Heart left ventricle (tissue), 16 donors: ENCODE measurements around the gene TLE1. TPM values are rescaled to one million over a fixed set of nuclear protein-coding genes. Genes with fewer than 3 reads are reported as not detected.
"Not testable (repeated sequence)": the region's sequence is repeated elsewhere in the genome, so short reads cannot be mapped to it uniquely, and the experiment has no call there.

ENCODE experiments used
- ATAC-seq, 4 donors: fragments of 200-7000 bp; cut with Tn5 transposase; one replicate each; pipeline ENCODE4 v1.9.1; 2020 to 2022; ENCODE audit warnings: moderate library complexity in 4 of 4, mild to moderate bottlenecking in 3 of 4, moderate number of reproducible peaks in 1 of 4
- DNase-seq, 5 donors: peaks; one replicate each; pipeline ENCODE4 v3.0.0-alpha.2; 2020
- H3K27ac ChIP-seq, 12 donors: fragments of 200-600 bp; sonication (generic) in 4 of 12; one replicate each; pipeline versions ENCODE4 v1.5.0 to v1.8.0; 2016 to 2022; ENCODE audit warnings: mild to moderate bottlenecking in 2 of 12
- H3K27me3 ChIP-seq, 9 donors: fragments of 200-600 bp; sonication (generic) in 2 of 9; one replicate each; pipeline versions ENCODE4 v1.5.1 to v1.8.0; 2016 to 2022; ENCODE audit warnings: mild to moderate bottlenecking in 3 of 9
- H3K36me3 ChIP-seq, 9 donors: fragments of 200-600 bp; sonication (generic) in 2 of 9; one replicate each; pipeline versions ENCODE4 v1.5.0 to v1.8.0; 2018 to 2022; ENCODE audit warnings: mild to moderate bottlenecking in 2 of 9
- H3K4me1 ChIP-seq, 12 donors: fragments of 200-600 bp; sonication (generic) in 4 of 12; one replicate each; pipeline versions ENCODE4 v1.5.0 to v1.8.0; 2016 to 2022; ENCODE audit warnings: mild to moderate bottlenecking in 3 of 12
- H3K4me3 ChIP-seq, 12 donors: fragments of 200-600 bp; sonication (generic) in 4 of 12; one replicate each; pipeline versions ENCODE4 v1.5.0 to v1.8.0; 2017 to 2022; ENCODE audit warnings: mild to moderate bottlenecking in 9 of 12, moderate library complexity in 4 of 12
- H3K9me3 ChIP-seq, 12 donors: fragments of 200-600 bp; sonication (generic) in 4 of 12; one replicate each; pipeline versions ENCODE4 v1.5.0 to v1.8.0; 2016 to 2022; ENCODE audit warnings: mild to moderate bottlenecking in 1 of 12
- CTCF ChIP-seq, 12 donors: fragments of 200-600 bp; sonication (generic) in 4 of 12; IDR thresholded peaks; one replicate each; pipeline versions ENCODE4 v1.5.0 to v1.8.0; 2018 to 2022; ENCODE audit warnings: antibody characterized with exemption in 12 of 12, mild to moderate bottlenecking in 5 of 12
- POLR2A ChIP-seq, 2 donors: fragments of 450-650 bp; IDR thresholded peaks; one replicate each; pipeline ENCODE4 v1.6.1; 2017; ENCODE audit warnings: antibody characterized with exemption in 2 of 2, mild to moderate bottlenecking in 2 of 2, moderate library complexity in 2 of 2
- WGBS, 4 donors: extraction: QIAGEN DNeasy Blood & Tissue Kit in 2 of 4; methylation state at CpG; one replicate each; pipeline versions ENCODE4 v1.1.5 to v1.1.7; 2013 to 2018; 5-methylcytosine and 5-hydroxymethylcytosine counted together
- intact Hi-C, 10 donors: fragments of 100-400 bp; cut with DNase I; formaldehyde crosslinking; loops; one replicate each; pipeline versions ENCODE4 v1.11.1 to v1.14.2; 2022
- polyA plus RNA-seq, 2 donors: library from polyadenylated mRNA; stranded (reverse); fragments of 200-250 nt; gene quantifications; one replicate each; pipeline ENCODE4 v1.2.3, GENCODE V29; 2013
- total RNA-seq, 9 donors: library from RNA; depleted of rRNA in 2 of 9; stranded (reverse); fragments of >200 nt in 2 of 9; fragmentation: NEBNext Ultra II Directional in 3 of 9; extraction: Animal tissue kit (Norgen Biotek cat#: 25700) in 3 of 9; gene quantifications; one replicate each; pipeline versions ENCODE4 v1.1.0 to v1.2.4, GENCODE V29; 2016 to 2023
- donor health status: ischemic (EF 13 %, LVEDD 7.1; RV severe dilation, severe dysfunction).
- donor health status: healthy with polysubstance abuse.
- donor health status: DM: no; HTN: yes; CAD: no.
- donor health status: DM: no; HTN: no; CAD: no.
- donor health status: ischemic (EF 25% LVEDD 6.9; RV normal size, moderate dysfunction).
- donor health status: ischemic (EF 25% LVEDD 5.7; RV mildly dilated, moderate dysfunction).
- donor health status: healthy.
- donor health status: DM: yes; HTN: yes; CAD: no.
- donor health status: ischemic (EF 35%, LVEDD 5.7; RV mildly dilated, moderate dysfunction).
- donor health status: nonischemic (EF 11% LVEDD 7.7; RV severe dilation, severe dysfunction).
- donor health status: DM: yes; HTN: yes; CAD: no.
- donor health status: PGD.
- donor health status: ischemic (EF 29% LVEDD 5.4; RV normal size, mild dysfunction).
- donor health status: nonischemic (EF 23%, LVEDD 6.1; RV moderate dilation, normal function).

TLE1 gene
- total and polyA plus RNA-seq, 11 donors: 6.2 to 25.4 (median 9.8) TPM

DNA sequence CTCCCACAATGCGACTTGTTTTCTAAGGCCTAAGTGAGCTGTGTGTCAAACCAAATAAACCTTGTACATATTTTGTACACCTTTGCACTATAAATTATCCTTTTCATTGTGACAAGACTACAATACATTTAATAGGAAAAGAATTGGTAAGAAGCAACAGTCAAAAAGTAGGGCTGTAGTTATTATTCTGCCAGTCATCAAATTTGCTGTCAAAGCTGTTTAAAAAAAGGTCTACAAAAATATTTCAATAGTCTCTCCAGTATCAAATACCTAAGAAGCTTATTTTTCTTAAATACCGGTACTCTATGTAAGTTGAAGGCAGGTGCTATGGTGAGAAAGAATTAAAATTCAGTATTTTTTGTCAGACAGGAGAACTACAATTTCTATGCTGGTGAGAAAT, 40.5 kb downstream of the TLE1 start:
- whole genome bisulfite sequencing, 4 donors: 79 to 97% (median 94%) methylated on average over 2 of the region's 2 CpGs
- H3K27ac ChIP-seq: no peak overlapping the region
- intact Hi-C loops: no loop called here

DNA sequence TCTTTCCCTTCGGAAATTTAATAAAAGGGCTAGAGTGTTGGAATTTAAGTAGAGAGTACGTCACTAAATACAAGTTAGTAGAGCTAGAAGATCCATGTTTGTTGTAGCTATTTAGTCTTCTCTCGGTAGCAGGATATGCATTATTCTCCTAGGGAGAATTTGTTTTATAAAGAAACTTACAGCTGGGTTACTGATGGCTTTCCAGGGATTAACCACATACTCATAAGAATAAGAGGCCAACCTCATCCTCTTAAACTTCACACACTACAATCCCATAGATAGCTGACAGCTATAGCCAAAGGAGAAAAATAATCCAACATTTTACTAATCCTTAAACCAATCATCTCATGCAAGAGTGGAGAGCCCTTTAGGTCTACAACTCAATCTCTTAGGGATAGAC, 43.0 kb downstream of the TLE1 start:
- ATAC-seq (no peak), DNase-seq (no peak)
- no peak overlapping the region for H3K27ac ChIP-seq
- no peak for TF ChIP-seq POLR2A (IDR thresholded peaks at IDR 0.05)
- TF ChIP-seq CTCF (IDR thresholded peaks at IDR 0.05): no peak
- 83 to 92% (median 89%) methylated on average over 3 of the region's 3 CpGs for WGBS, 4 donors
- H3K4me1 ChIP-seq: no peaks in the 10 kb centered on the region
- no peak overlapping the region for H3K4me3 ChIP-seq
- H3K27me3 ChIP-seq: no peaks in the 10 kb centered on the region
- intact Hi-C loops: no loop called here
- no peaks in the 10 kb centered on the region for H3K9me3 ChIP-seq
- peaks cover 0 to 25% (median 7%) of the 10 kb centered on the region in 9 donors for H3K36me3 ChIP-seq

More for the DNA sequence above, 40.5 kb downstream of the TLE1 start:
- DNase-seq (no peak), ATAC-seq (no peak)
- Histone ChIP-seq H3K27me3 (no peaks in the 10 kb centered on the region), H3K9me3 (no peaks in the 10 kb centered on the region), H3K4me1 (no peaks in the 10 kb centered on the region), H3K36me3 (peaks cover 0 to 32% (median 11%) of the 10 kb centered on the region in 9 donors), H3K4me3 (no peak overlapping the region)
- TF ChIP-seq CTCF (IDR thresholded peaks at IDR 0.05): no peak
- TF ChIP-seq POLR2A (IDR thresholded peaks at IDR 0.05): no peak

GRCh38 chr9:81644513-81644912, 44.8 kb downstream of the TLE1 start:
- ATAC-seq, H3K4me3 ChIP-seq, intact Hi-C loops, H3K27ac ChIP-seq, H3K36me3 ChIP-seq, H3K27me3 ChIP-seq, H3K9me3 ChIP-seq, DNase-seq, H3K4me1 ChIP-seq: not testable (repeated sequence)
- 77 to 79% (median 78%) methylated on average over 6 of the region's 6 CpGs for WGBS, 4 donors

DNA sequence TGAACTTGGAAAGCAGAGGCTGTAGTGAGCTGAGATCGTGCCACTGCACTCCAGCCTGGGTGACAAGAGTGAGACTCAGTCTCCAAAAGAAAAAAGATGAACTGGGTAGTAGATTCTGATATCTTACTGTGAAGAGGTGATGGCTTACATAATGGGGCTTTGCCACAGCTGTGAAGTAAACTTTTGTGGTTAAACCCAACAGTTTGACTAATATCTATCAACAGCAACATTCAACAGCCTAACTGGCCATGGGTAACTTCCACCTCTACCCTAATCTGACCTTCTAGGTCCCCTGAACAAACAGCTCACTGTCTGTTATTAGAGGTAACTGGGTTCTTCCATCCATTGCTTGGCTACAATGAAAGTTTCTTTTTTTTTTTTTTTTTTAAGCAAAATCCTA, 52.1 kb downstream of the TLE1 start:
- H3K4me3 ChIP-seq: no peak overlapping the region
- H3K9me3 ChIP-seq: no peaks in the 10 kb centered on the region
- peaks cover 0 to 5% (median 0%) of the 10 kb centered on the region in 12 donors for H3K4me1 ChIP-seq
- no peak overlapping the region for H3K27ac ChIP-seq
- no peak for TF ChIP-seq CTCF (IDR thresholded peaks at IDR 0.05)
- no peak for TF ChIP-seq POLR2A (IDR thresholded peaks at IDR 0.05)
- peaks cover 0 to 9% (median 0%) of the 10 kb centered on the region in 9 donors for H3K36me3 ChIP-seq
- no peak for ATAC-seq
- WGBS, 4 donors: 79 to 90% (median 84%) methylated on average over 1 of the region's 1 CpG
- DNase-seq: no peak
- H3K27me3 ChIP-seq: no peaks in the 10 kb centered on the region
- intact Hi-C loops: no loop called here

GRCh38 chr9:81636255-81636599, 53.1 kb downstream of the TLE1 start:
- TF ChIP-seq CTCF (IDR thresholded peaks at IDR 0.05): no peak
- TF ChIP-seq POLR2A (IDR thresholded peaks at IDR 0.05): no peak
- no peak for DNase-seq
- ATAC-seq: no peak
- Histone ChIP-seq H3K9me3 (no peaks in the 10 kb centered on the region), H3K27ac (no peak overlapping the region), H3K4me1 (peaks cover 0 to 5% (median 0%) of the 10 kb centered on the region in 12 donors), H3K27me3 (no peaks in the 10 kb centered on the region), H3K4me3 (no peak overlapping the region), H3K36me3 (peaks cover 0 to 20% (median 4%) of the 10 kb centered on the region in 9 donors)
- intact Hi-C loops: no loop called here
- 90 to 98% (median 93%) methylated on average over 3 of the region's 3 CpGs for WGBS, 4 donors
